Left forelimb (tissue), 1 donor: ENCODE results near the gene BCL11A.

Source experiments
- DNase-seq: peaks from one replicate; pipeline ENCODE4 v3.0.0-alpha.2; 2018; ENCODE audit warnings: low spot score

BCL11A gene

DNA sequence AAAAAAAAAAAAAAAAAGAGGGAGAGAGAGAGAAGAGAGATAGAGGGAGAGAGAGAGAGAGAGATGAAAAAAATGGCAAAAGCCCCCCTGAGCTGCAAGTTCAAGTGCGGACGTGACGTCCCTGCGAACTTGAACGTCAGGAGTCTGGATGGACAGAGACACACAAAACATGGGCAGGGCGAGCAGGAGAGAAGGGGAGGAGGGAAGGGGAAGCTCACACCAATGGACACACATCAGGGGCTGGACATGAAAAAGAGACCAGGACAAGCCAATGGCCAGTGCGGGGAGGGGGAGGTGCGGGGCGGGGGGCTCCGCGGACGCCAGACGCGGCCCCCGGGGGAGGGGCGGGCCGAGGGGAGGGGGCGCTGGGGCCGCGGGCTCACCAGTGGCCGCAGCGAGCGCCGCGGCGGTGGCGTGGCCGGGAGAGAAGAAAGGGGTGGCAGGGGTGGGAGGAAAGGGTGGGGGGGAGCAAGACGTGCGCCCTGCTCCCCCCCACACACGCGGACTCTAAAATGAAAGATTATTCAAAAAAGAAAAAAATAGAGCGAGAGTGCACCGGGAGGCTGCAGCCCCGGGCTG is at the start of gene BCL11A:
Gene BCL11A, minus strand, starts transcription at position 160 of the 579 bp plus-strand sequence. CDS start 384 bp downstream, outside the sequence.
- peak; percentile 81 for DNase-seq

DNA sequence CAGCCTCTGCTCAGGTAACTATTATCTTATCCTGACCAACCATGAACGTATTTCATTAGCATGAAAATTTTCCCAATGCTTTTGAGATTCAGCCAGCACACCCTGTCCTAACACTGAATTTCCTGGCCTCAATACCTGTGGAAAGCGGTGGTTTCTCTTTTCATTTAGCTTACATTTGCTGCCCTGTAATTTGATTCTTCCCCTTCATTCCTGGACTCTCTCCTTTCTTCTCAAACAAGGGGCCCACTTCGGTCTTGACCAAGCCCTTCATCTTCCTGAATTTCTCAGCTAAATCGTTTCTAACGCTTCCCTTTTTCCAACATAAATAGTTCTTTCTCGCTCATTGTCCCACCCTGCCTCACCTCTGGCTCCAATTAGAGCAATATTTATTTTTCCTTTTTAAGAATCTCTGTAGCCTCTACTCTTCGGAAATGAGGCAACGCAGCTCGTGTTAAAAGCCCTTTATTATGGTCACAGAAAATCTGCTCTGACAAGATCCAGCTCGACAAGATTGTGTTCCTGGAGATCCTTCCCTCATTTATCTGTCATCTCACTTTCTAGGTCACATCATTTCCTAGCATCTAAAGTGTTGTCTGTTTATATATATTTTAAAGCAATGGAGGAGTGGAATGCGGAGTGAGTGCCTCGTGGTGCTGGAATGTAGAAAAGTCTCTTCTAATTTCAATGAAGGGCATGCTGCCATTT is 49.5 kb upstream of the BCL11A start:
- DNase-seq = no peak

DNA sequence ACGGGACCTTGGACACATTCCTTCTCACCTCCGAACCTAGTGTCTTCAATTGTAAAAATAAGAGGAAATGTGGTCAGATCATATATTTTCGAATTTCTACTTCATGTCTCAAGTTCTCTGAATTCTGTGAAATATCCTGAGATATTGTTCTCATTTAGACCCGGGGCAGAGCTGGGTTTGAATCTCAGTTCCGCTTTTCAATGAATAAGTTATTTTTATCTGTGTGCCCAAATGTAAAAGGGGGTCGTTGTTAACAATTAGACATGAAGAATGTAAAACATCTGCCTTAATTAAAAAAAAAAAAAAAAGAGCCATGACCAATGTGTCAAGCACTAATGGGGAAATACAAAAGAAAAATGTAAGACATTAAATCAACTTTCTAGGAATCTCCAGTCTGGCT is 48.9 kb upstream of the BCL11A start:
- no peak for DNase-seq

DNA sequence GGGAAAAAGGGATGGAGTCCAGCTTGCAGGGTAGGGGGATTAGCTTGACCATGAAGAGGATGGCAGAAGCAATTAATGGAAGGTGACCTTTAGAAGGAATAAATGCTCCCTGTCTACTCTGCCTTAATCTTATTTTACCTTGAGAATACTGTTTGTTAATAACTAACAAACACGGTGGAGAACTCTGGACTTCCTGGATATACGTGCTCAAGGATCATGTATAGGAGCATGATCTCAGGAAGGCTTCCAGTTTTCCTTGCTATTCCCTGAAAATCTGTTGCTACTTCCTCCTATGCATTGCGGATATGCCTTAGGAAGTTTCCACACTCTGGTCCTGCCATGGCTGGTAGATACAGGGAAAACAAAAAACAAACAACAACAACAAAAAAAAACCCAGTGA is 44.8 kb upstream of the BCL11A start:
- no peak for DNase-seq

DNA sequence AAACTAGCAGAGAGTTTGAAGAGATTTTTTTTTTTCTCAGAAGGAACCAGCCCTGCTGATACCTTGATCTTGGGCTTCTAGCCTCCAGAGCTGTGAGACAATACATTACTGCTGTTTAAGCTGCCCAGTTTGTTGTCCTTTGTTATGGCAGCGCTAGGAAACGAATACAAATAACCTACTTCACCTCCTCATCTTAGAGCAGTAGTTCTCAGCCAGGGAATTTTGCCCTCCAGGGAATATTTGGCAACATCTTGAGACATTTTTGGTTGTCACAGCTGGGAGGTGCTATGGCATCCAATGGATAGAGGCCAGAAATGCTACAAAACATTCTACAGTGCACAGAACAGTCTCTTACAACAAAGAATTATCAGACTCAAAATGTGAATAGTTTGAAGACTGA is 43.9 kb upstream of the BCL11A start:
- DNase-seq = no peak

DNA sequence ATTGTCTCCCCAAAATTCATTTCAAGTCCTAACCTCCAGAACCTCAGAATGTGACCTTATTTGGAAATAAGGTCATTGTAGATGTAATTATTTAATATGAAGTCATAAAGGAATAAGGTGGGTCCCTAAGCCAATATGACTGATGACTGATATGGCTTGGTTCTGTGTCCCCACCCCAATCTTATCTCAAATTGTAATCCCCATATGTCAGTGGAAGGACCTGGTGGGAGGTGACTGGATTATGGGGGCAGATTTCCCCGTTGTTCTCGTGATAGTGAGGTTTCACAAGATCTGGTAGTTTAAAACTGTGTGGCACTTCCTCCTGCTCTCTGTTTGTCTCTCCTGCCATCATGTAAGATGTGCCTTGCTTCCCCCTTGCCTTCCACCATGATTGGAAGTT is 43.0 kb upstream of the BCL11A start:
- DNase-seq = no peak

DNA sequence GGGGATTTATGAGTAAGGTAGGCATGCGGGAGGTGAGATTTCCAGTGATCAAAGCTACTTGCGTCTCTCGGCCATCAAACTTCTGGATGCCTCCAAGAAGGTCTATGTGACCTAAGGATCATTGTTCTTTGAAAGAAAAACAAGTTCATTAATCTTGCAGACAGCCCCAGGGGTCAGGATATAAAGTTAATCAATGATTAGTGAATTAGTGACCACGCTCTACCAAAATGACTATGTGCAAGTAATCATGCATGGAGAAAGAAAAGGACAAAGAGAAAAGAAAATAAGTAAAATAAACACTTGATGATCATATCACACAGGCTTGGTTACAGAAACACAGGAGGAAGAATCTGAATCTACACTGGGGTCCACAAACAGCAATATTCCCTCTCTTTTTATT is 42.5 kb upstream of the BCL11A start:
- DNase-seq = no peak

DNA sequence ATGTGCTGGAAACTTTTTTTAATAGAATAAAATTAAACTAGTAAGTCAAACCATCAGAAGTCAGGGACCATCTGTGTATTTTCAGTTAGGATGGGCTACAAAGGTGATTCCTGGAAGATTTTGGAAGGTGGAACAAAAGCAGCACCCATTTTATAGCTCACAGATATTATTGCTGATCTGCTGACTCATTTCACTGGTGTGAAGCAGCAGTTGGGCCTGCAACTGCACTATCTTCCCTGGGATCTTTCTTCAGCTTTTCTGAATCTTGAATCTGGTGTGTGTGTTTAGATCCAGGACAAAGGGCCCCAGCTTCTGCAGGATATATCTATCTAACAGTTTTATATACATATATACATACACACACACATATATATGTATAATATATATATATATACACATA is 35.6 kb upstream of the BCL11A start:
- DNase-seq = no peak

DNA sequence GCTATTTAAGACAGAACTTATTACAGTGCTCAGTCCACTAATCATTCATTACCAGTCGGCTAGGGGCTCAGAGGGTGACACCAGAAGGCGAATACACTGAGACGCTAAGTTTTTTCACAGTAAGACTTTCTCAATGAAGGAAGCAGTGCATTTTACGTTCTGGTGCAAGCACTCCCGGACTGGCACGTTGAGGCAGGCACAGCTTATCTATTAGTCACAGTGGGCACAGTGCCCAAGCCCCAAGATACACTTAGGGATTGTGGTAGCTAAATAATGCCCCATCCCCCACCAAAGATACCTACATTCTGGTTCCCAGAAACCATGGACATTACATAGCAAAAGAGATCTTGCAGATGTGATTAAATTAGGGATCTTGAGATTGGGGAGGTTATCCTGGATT is 32.6 kb upstream of the BCL11A start:
- no peak for DNase-seq

DNA sequence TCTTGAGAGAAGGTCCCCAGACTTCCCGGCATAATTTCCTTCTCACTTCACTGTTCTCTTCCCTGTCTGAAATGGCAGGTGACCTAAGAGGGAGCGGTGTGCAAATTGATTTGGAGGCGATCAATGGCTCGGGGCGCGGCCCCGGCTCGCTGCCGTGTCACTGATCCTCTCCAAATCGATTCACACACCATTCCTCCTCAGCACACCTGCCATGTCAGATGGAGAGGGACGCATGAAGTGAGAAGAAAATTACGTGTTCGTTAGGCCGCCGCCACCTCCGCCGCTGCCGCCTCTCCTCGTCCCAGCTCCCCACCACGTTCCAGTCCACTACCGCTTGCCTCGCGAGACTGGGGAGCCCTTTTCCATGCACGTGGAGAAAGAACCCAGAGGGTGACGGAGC is 31.8 kb upstream of the BCL11A start:
- no peak for DNase-seq

DNA sequence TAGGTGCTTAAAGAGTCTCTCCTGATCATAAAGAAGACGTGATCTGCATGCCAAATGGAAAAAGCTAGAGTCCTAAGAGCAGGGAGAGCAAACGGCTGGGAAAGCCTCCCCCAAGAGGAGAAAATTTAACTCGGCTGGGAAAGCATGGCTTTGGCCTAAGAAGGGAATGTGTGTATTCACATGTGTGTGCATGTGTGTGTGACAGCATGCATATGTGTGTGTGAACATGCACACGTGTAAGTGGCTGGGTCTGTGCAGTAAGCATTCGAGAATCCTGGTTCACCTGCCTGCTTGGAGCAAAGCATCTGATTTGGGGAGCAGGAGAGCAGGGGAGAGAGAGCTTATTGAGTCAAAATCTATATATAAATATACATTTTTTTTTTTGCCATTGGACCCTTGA is 30.1 kb upstream of the BCL11A start:
- no peak for DNase-seq

DNA sequence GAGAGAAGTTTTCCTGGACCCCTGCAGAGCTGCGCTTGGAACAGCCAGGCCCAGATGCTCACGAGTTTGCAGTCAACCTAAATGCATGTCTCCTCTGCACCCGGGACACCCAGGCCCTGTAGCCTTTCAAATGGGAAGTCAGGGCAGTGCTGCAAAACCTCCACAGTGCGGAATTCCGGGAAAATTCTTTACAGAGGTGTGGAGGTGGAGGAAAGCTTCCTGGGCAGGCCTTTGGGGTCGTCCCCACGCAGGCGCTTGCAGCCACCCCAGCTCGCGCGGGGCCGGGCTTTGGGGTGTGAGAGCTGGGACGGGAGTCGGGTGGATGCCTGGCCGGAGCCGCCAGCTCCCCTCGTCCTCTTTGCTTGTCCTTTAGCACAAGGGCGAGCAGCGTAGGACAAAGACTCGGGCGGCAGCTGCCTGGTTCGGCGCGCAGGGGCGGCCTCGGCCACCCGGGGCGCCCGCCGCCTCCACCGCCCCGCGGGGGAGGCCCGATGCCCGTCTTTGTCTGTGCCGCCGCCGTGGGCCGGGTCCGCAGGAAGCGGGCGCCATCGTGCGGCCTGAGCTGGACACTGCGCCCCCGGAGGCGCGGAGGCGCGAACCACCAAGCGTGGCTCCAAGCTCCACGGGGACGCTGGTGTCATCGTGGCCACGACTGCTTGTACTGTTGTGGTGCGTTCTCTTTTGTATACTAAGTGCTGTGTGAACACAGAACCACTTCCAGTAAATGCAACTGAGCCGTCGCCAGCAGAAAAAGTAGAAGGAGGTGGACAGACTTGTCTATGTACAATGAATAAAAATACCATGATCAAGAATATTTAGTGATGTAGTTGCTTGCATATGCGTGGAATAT is 28.2 kb upstream of the BCL11A start:
- peak; percentile 86 for DNase-seq

DNA sequence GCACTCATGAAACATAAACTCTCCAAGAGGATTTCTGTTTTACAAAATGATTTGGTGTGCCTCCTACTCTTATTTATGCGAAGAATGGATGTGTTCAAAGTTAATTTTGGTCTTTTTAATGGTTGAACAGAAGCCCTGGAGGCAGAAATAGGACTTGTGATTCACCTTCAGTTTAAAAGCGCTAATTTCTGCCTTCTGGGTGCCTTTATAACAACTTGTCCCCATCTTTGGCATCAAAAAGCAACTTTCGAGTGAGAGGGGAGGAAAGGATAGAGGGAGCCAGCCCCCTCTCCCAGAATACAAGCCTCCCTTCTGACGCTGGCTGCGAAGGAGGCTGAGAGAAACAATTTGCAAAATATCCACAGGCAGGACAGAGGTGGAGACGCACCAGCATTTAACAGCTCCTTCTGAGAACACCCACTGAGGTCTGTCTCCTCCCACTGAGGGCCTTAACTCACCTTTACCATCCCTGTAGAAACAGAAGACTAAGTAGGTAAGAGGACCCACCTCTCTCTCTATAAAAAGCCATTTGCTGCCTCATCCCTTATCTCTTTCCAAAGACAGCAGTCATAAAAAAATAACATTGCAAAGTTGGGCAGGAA is 24.3 kb upstream of the BCL11A start:
- DNase-seq = no peak

DNA sequence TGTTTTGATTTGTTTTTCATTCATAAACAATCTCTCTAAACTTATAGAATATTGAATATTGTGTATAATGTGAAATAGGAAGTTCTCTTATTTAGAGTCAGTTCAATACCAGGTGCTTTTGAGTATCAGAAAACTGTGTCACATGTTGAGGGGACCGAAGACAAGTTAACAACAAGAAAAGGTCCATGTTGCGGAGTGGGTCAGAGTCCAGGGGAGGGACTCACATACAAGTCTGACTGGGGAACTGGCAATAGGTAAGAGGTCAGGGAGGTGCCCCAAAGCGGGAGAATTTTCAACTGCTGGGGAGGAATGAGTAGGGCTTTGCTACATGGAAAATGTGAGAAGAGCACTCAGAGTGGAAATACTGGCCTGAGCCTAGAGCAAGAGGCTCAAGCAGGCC is 19.8 kb upstream of the BCL11A start:
- no peak for DNase-seq

DNA sequence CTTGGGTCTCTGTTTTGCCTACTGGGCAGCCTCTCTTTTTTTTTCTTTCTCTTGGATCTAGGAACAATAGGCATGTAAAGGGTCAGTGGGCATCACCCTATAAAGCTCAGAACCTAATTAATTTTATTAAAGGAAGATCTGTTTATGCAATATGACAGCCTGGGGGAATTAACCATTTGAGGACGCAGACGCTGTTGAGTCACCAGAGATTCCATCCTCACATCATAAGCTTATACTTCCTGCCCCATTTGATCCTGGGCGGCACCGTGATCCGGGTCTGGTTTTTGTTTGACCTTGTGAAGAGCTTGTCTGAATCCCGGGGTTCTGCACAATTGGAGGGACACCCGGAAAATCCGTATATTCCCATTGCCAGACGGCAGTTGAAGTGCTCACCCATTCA is 16.8 kb upstream of the BCL11A start:
- DNase-seq = no peak

DNA sequence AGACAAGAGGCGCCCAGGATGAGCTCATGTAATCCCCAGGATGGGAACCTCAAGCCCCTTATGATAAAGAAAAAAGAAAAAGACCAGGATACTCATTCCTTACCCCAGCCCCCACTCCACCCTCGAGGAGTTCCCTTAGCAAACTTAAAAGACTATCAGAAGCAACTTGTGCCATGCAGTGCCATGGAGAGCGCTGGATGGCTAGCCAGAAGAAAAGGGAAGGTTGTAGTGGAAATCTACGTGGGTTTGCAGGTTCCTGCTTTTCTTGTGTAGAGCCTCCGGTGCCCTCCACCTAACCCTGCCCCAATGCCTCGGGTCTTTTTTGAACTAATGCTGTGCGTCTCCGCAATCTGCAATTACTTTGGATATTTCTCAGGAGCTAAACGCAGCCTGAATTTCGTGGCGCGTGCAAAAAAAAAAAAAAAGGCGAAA is 16.2 kb upstream of the BCL11A start:
- no peak for DNase-seq

DNA sequence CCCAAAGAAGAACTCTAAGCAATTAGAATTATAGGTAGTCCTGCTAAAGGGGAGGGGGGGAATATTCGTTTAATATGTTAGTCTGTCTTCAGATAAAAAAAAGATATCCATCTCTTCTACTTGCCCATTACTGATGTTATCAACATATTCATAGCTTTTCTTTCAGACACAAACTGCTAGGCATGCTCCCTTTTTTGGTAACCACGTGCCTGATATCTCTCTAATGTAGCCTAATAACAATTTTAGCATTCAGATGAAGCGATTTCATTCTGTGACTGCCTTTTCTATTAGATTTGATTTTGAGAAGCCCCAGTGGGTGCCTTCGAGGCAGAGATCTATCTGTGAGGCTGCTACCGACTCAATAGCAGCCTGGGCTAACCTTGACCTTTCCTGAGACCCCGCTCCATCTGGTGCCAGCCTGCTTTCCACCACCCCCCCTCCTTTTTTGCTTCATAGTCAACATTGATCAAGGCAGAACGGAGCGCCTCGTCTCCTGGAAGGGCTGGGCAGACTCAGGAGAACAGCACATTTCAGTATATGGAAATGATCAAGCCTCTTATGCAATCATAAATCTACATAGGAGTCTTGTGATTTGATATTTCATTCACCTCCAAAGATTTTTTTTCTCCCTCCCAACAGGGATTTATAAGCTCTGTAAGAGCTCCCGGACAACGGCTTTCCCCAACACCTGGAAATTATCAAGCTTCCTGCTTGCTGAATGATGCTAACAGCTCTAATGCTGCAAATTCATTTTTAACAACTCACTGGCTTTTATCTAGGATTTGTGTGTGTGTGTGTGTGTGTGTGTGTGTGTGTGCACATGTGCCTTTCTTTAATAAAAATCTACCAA is 14.7 kb upstream of the BCL11A start:
- DNase-seq = no peak

DNA sequence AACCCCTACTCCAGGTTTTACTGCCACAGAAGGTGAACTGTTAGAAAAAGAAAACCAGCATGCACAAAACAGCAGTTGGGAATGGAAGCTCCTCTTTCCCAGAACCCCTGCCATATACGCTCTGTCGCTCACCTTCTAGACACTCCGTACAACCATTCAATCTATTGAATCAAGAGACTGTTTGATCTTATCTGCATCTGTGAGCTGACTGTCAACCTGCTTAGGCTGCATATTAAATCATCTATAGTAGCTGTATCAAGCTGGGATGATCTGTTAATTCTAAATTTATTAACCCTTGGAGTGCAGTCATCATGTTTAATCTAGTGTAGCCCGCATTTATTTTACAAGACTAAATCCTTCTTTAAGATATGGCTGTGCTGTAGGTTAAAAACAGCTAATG is 13.6 kb upstream of the BCL11A start:
- DNase-seq = no peak

DNA sequence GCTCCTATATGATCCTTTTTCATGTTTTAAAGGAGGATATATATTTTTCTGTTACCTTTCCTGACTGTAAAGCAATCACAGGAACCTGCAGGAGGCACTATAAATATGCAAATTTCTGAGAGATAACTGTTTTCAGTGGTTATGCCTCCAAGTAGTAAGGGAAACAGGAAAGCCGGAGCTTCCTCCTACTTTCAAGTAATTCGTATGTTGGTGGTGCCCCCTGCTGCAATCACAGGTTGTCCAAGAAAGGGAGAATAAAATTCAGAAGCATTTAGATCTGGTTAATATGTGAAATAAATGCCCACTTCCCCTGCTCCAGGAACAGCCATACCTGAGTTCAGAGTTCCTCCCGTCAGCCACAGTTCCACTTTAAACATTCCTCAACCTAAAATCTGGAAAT is 12.0 kb upstream of the BCL11A start:
- no peak for DNase-seq

DNA sequence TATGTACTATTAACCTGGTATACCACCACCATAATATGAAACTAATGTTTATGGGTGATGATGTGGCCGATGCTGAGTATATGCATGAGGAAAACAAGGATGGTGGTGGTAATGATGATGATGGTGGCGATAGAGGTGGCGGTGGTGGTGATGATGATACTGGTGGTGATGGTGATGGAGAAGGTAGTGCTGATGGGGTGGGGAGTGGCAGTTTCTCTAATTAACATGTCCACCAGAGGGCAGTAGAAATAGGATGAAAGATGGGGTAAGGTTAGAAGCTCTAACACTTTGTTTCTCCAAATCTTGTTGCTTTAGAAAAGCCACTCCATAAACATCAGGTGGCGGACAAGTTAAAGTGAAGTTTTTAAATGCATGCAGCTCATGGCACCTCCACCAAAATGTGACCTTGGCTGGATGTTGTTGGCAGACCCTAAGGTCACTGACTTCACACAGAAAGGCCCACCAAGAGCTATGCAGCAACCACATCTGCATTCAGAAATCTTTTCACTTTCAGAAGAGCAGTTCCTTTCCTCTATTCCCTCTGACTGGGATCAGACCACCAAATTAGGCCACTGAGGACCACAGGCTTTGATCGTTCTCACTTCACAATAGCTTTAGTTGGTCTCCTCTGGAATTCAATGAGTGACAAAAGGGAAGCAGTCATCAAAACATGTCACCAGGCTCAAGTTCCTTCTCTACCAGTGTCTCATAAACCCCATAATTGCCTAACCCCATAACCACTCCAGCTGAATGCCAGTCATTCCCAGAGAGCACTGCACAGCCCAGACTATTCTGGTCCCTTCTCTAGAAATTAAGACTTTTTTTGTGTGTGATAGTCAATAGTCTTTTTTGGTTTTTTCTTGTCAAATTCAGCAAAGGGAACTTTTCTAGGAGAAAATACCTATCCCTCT is 7.5 kb upstream of the BCL11A start:
- DNase-seq = no peak

DNA sequence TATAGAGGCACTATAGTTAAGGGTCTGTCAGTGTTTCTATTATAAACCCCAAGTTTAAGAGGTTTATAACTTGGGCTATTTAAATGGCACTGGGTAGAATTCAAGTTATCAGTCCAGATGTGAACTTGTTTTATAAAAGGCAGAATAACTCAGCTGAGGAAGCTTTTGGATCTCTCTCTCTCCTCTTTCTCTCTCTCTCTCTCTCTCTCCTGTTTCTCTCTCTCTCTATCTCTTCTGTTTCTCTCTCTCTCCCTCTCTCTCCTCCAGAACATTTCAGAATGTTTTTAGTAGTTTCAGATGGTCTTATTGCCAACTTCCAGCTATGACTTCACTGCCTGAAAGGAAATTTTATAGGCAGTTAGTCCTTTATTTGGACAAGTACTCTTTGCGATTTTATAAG is 6.4 kb upstream of the BCL11A start:
- no peak for DNase-seq
